Osteocyte (in vitro differentiated cells): ENCODE results near the gene CLPTM1. TPM values are rescaled to one million over a fixed set of nuclear protein-coding genes. Genes with fewer than 3 reads are reported as not detected.
"Not testable (repeated sequence)": the region's sequence is repeated elsewhere in the genome, so short reads cannot be mapped to it uniquely, and the experiment has no call there.

ENCODE experiments used
- DNase-seq: peaks from one replicate; pipeline ENCODE4 v3.0.0; 2021; ENCODE audit warnings: mixed read lengths; ENCODE audit not compliant: unreplicated experiment; ENCODE audit errors: extremely low spot score
- H3K27ac Mint-ChIP-seq: one replicate; pipeline ENCODE4 v1.8.0; 2021; ENCODE audit warnings: mild to moderate bottlenecking, mixed read lengths; ENCODE audit not compliant: unreplicated experiment
- H3K27me3 Mint-ChIP-seq: one replicate; pipeline ENCODE4 v1.8.0; 2021; ENCODE audit warnings: mixed read lengths; ENCODE audit not compliant: unreplicated experiment
- H3K36me3 Mint-ChIP-seq: one replicate; pipeline ENCODE4 v1.8.0; 2021; ENCODE audit warnings: mixed read lengths; ENCODE audit not compliant: unreplicated experiment
- H3K4me1 Mint-ChIP-seq: one replicate; pipeline ENCODE4 v1.8.0; 2021; ENCODE audit warnings: mixed read lengths; ENCODE audit not compliant: unreplicated experiment
- H3K4me3 Mint-ChIP-seq: one replicate; pipeline ENCODE4 v1.8.0; 2021; ENCODE audit warnings: mild to moderate bottlenecking, moderate library complexity, mixed read lengths; ENCODE audit not compliant: unreplicated experiment
- H3K9me3 Mint-ChIP-seq: one replicate; pipeline ENCODE4 v1.8.0; 2021; ENCODE audit warnings: mixed read lengths; ENCODE audit not compliant: unreplicated experiment
- CTCF ChIP-seq: fragments of 200-600 bp; sonication (generic); IDR thresholded peaks from 2 replicates; pipeline ENCODE4 v1.5.0; 2021; ENCODE audit warnings: antibody characterized with exemption, mild to moderate bottlenecking, moderate library complexity
- total RNA-seq: library from RNA; stranded (reverse); gene quantifications from 2 replicates; pipeline ENCODE4 v1.2.1, GENCODE V29; 2021

CLPTM1 gene
- total RNA-seq, 1 donor from 2014 or later, result 124 TPM

GRCh38 chr19:44908836-44909261, 46.3 kb upstream of the CLPTM1 start:
- no peak for DNase-seq
- no peaks in the 10 kb centered on the region for H3K9me3 Mint-ChIP-seq
- no peak overlapping the region for H3K27ac Mint-ChIP-seq
- H3K4me1 Mint-ChIP-seq, result peaks cover 40% of the 10 kb centered on the region
- no peak for TF ChIP-seq CTCF
- H3K4me3 Mint-ChIP-seq, result no peak overlapping the region
- no peaks in the 10 kb centered on the region for H3K36me3 Mint-ChIP-seq
- peaks cover 3% of the 10 kb centered on the region for H3K27me3 Mint-ChIP-seq

GRCh38 chr19:44909775-44910174, 45.4 kb upstream of the CLPTM1 start:
- Mint-ChIP-seq H3K27me3 (peaks cover 3% of the 10 kb centered on the region), H3K4me1 (peaks cover 45% of the 10 kb centered on the region), H3K4me3 (no peak overlapping the region), H3K36me3 (no peaks in the 10 kb centered on the region), H3K27ac (no peak overlapping the region), H3K9me3 (no peaks in the 10 kb centered on the region)
- no peak for TF ChIP-seq CTCF
- DNase-seq, result no peak

- Mint-ChIP-seq H3K27ac (peak overlapping the region; percentile 10), H3K4me1 (peaks cover 33% of the 10 kb centered on the region)
- H3K27me3 Mint-ChIP-seq, DNase-seq, H3K4me3 Mint-ChIP-seq, H3K9me3 Mint-ChIP-seq, H3K36me3 Mint-ChIP-seq: not testable (repeated sequence)
Measured at GRCh38 chr19:44911896-44912295, 43.3 kb upstream of the CLPTM1 start.

- no peak for TF ChIP-seq CTCF
- no peaks in the 10 kb centered on the region for H3K9me3 Mint-ChIP-seq
- peaks cover 33% of the 10 kb centered on the region for H3K4me1 Mint-ChIP-seq
- H3K27me3 Mint-ChIP-seq, result no peaks in the 10 kb centered on the region
- no peak for DNase-seq
- no peaks in the 10 kb centered on the region for H3K36me3 Mint-ChIP-seq
- H3K27ac Mint-ChIP-seq, result no peak overlapping the region
- H3K4me3 Mint-ChIP-seq, result no peak overlapping the region
Measured at GRCh38 chr19:44912854-44913253, 42.3 kb upstream of the CLPTM1 start.

- not testable (repeated sequence) for H3K9me3 Mint-ChIP-seq, H3K27ac Mint-ChIP-seq, H3K27me3 Mint-ChIP-seq, H3K36me3 Mint-ChIP-seq, DNase-seq
- H3K4me1 Mint-ChIP-seq, result peaks cover 33% of the 10 kb centered on the region
- H3K4me3 Mint-ChIP-seq, result peak overlapping the region; percentile 2
Measured at GRCh38 chr19:44913512-44914432, 41.4 kb upstream of the CLPTM1 start.

GRCh38 chr19:44914433-44915206, 40.6 kb upstream of the CLPTM1 start, which contains the start of gene APOC1:
Gene APOC1, plus strand, starts transcription at chr19:44914608. Its CDS starts 284 bp downstream, at chr19:44914892.
- H3K4me3 Mint-ChIP-seq, result peak within 1 kb of the TSS; percentile 84
- not testable (repeated sequence) for H3K27me3 Mint-ChIP-seq, H3K9me3 Mint-ChIP-seq, H3K36me3 Mint-ChIP-seq
- H3K4me1 Mint-ChIP-seq, result peaks cover 31% of the 10 kb centered on the region
- peak; percentile 92 for DNase-seq
- peak within 1 kb of the TSS; percentile 87 for H3K27ac Mint-ChIP-seq
